PC-3 (cell line): Measurements from ENCODE around the gene PAPSS2. TPM values are rescaled to one million over a fixed set of nuclear protein-coding genes. Genes with fewer than 3 reads are reported as not detected.
A peak's percentile ranks its signal among the peaks of the same experiment; 100 is the strongest.

Experiments used
- ATAC-seq: fragments of 200-7000 bp; cut with Tn5 transposase; 2 replicates; pipeline ENCODE4 v1.9.1; 2020; ENCODE audit warnings: mild to moderate bottlenecking, moderate library complexity
- BruUV-seq: library from RNA; stranded (reverse); fragments of 400-500 nt; replicated peaks from 2 replicates; lab custom pipeline; 2021; lab: Mats Ljungman, UMichigan
- CTCF ChIA-PET: fragments of 300-600 bp; sonication (Branson Sonifier 250); formaldehyde crosslinking; loops from one replicate; lab custom pipeline; 2022; ENCODE audit warnings: antibody characterized with exemption; lab: Charles Lee
- POLR2A ChIA-PET: fragments of 300-600 bp; sonication (Branson Sonifier 250); formaldehyde crosslinking; loops from one replicate; lab custom pipeline; 2022; ENCODE audit warnings: antibody characterized with exemption; ENCODE audit not compliant: unreplicated experiment; lab: Charles Lee
- DNase-seq: peaks from one replicate; pipeline ENCODE4 v3.0.0-alpha.2; 2015
- H2AFZ ChIP-seq: fragments of 300-600 bp; sonication (generic); 2 replicates; pipeline ENCODE4 v1.6.0; 2016; ENCODE audit warnings: antibody characterized with exemption, low read length
- H3F3A ChIP-seq: fragments of 300-600 bp; sonication (generic); one replicate; pipeline ENCODE4 v1.6.0; 2017; ENCODE audit warnings: antibody characterized with exemption, low read length, control low read depth, mild to moderate bottlenecking; ENCODE audit not compliant: unreplicated experiment
- H3K27ac ChIP-seq: fragments of 300-600 bp; sonication (generic); 2 replicates; pipeline ENCODE4 v1.5.1; 2016; ENCODE audit warnings: mild to moderate bottlenecking, low read length
- H3K27me3 ChIP-seq: fragments of 300-600 bp; sonication (generic); 2 replicates; pipeline ENCODE4 v1.6.1; 2016; ENCODE audit warnings: low read length, mixed read lengths
- H3K36me3 ChIP-seq: fragments of 300-600 bp; sonication (generic); 2 replicates; pipeline ENCODE4 v1.6.1; 2016; ENCODE audit warnings: low read depth, mixed run types, low read length, mixed read lengths
- H3K4me1 ChIP-seq: fragments of 300-600 bp; sonication (generic); 2 replicates; pipeline ENCODE4 v1.5.1; 2016; ENCODE audit warnings: low read length; ENCODE audit not compliant: insufficient read depth
- H3K4me2 ChIP-seq: fragments of 300-600 bp; sonication (generic); 2 replicates; pipeline ENCODE4 v1.6.0; 2016; ENCODE audit warnings: low read length
- H3K4me3 ChIP-seq: fragments of 300-600 bp; sonication (generic); 2 replicates; pipeline ENCODE4 v1.5.1; 2016; ENCODE audit warnings: mild to moderate bottlenecking, low read length, mixed read lengths
- H3K79me2 ChIP-seq: fragments of 300-600 bp; sonication (generic); 2 replicates; pipeline ENCODE4 v1.6.1; 2017; ENCODE audit warnings: low read length, mixed read lengths
- H3K9ac ChIP-seq: fragments of 300-600 bp; sonication (generic); 2 replicates; pipeline ENCODE4 v1.6.0; 2016; ENCODE audit warnings: mild to moderate bottlenecking, low read length
- H3K9me2 ChIP-seq: fragments of 300-600 bp; sonication (generic); replicated peaks from 2 replicates; pipeline ENCODE4 v1.6.1; 2016; ENCODE audit warnings: mixed run types, low read length, mixed read lengths
- H3K9me3 ChIP-seq: fragments of 300-600 bp; sonication (generic); 2 replicates; pipeline ENCODE4 v1.6.1; 2016; ENCODE audit warnings: low read length, mixed read lengths
- H4K20me1 ChIP-seq: fragments of 300-600 bp; sonication (generic); 2 replicates; pipeline ENCODE4 v1.6.1; 2016; ENCODE audit warnings: low read length, mixed read lengths
- EZH2 ChIP-seq: fragments of 300-600 bp; sonication (generic); IDR thresholded peaks from one replicate; pipeline ENCODE4 v1.6.1; 2017; ENCODE audit warnings: antibody characterized with exemption, mild to moderate bottlenecking, low read length; ENCODE audit not compliant: unreplicated experiment
- EZH2phosphoT487 ChIP-seq: fragments of 300-600 bp; sonication (generic); IDR thresholded peaks from 2 replicates; pipeline ENCODE4 v1.6.1; 2018; ENCODE audit warnings: mild to moderate bottlenecking, antibody characterized with exemption, low read length, borderline replicate concordance
- intact Hi-C: fragments of 100-400 bp; cut with micrococcal nuclease; formaldehyde crosslinking; loops from 2 replicates; pipeline ENCODE4 v1.9.0; 2023
- total RNA-seq: library from RNA; depleted of rRNA; stranded (reverse); fragments of >200 nt; gene quantifications from 2 replicates; pipeline ENCODE4 v1.2.3, GENCODE V29; 2014
- TF ChIP-seq, protein P1 (sequence below): fragments of 300-600 bp; sonication (generic); conservative IDR thresholded peaks from 2 replicates; pipeline ENCODE4 v1.5.1; 2017; ENCODE audit warnings: antibody characterized with exemption, low read depth, mild to moderate bottlenecking, low read length

PAPSS2 gene
- total RNA-seq, 1 experiment from 2014 or later = 16.4 TPM

DNA sequence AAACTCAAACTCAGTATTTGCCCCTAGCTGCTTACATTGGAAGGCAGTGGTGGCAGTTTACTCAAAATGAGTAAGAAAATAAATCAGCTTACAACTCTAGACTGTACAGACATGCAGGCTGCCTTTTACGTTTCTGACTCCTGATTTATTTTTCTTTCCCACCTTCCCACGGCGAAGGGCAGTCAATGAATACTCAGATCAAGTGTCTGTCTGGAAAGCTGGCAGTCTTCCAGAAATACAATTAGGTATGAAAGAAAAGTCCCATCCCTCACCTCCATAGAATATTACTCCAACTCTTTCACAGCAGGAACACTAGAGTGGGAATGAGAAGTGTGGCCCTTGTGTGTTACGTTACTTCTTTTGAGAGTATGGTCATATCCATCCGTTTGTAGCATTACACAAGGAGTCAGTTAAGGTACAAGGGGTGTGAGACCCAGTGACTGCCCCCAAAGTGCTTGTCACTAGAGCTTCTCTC, 1.3 kb upstream of the PAPSS2 start:
- intact Hi-C loops = loop anchor here (2.0 kb wide), 1 partner anchor 36 kb away; no protein-coding TSS in a partner anchor
- Histone ChIP-seq H3F3A (no peaks in the 10 kb centered on the region), H3K4me3 (no peak overlapping the region), H3K27ac (no peak overlapping the region), H3K27me3 (no peaks in the 10 kb centered on the region), H3K9me2 (no peaks in the 10 kb centered on the region), H3K79me2 (peaks cover 21% of the 10 kb centered on the region), H3K9ac (no peak overlapping the region), H3K36me3 (no peaks in the 10 kb centered on the region; the same call in 1 of the 2 replicates), H4K20me1 (no peaks in the 10 kb centered on the region), H3K4me2 (no peak overlapping the region), H3K4me1 (peaks cover 28% of the 10 kb centered on the region), H3K9me3 (no peaks in the 10 kb centered on the region), H2AFZ (no peak overlapping the region)
- ATAC-seq (peak; percentile 32; the same call in 1 of the 2 replicates), DNase-seq (peak; percentile 17)
- CTCF ChIA-PET = no interaction called here
- POLR2A ChIA-PET = no interaction called here
- no peak for TF ChIP-seq EZH2phosphoT487
- TF ChIP-seq, protein P1, sequence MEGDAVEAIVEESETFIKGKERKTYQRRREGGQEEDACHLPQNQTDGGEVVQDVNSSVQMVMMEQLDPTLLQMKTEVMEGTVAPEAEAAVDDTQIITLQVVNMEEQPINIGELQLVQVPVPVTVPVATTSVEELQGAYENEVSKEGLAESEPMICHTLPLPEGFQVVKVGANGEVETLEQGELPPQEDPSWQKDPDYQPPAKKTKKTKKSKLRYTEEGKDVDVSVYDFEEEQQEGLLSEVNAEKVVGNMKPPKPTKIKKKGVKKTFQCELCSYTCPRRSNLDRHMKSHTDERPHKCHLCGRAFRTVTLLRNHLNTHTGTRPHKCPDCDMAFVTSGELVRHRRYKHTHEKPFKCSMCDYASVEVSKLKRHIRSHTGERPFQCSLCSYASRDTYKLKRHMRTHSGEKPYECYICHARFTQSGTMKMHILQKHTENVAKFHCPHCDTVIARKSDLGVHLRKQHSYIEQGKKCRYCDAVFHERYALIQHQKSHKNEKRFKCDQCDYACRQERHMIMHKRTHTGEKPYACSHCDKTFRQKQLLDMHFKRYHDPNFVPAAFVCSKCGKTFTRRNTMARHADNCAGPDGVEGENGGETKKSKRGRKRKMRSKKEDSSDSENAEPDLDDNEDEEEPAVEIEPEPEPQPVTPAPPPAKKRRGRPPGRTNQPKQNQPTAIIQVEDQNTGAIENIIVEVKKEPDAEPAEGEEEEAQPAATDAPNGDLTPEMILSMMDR = no peak
- no peak for TF ChIP-seq EZH2
- no TSS peak for BruUV-seq

DNA sequence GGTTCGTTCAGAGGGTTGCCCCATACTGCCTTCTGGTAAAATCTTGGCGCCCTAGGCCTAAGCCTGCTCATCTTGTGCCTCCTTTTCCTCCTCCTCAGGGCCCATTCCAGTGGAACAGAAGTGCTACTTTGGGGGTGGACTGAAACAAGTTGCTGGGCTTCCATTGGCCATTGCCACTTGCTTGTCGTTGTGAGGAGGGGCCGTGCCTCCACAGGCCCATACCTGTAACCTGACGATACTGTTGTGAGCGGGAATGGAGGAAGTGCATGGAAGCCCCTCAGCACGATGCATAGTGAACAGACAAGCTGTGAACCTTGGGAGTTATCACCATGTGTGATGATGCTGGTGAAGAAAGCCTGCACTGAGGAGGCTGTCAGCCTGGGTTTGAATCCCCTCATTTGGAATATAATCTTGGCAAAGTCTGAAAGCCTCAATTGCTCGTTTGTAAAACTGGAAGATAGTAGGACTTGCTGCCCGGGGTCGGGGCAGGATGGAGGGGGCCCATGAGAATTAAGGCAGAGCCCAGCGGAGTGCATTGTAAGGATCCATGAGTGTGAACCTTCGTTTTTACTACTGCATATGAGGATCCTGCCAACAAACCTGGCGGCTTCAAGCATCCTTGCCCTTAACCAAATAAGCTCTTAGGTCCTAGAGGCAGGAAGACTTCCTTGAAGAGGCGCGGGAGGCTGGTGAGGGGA, 671 bp upstream of the PAPSS2 start:
- no peak overlapping the region for H3K9ac ChIP-seq
- CTCF ChIA-PET = no interaction called here
- intact Hi-C loops = loop anchor here (2.0 kb wide), 1 partner anchor 36 kb away; no protein-coding TSS in a partner anchor
- H4K20me1 ChIP-seq = no peaks in the 10 kb centered on the region
- H3K27me3 ChIP-seq = no peaks in the 10 kb centered on the region
- no peaks in the 10 kb centered on the region for H3K9me3 ChIP-seq
- no peak overlapping the region; the same call in 1 of the 2 replicates for H2AFZ ChIP-seq
- H3K79me2 ChIP-seq = peaks cover 27% of the 10 kb centered on the region
- DNase-seq = no peak
- H3K9me2 ChIP-seq = no peaks in the 10 kb centered on the region
- TF ChIP-seq EZH2 (no peak), EZH2phosphoT487 (no peak)
- TF ChIP-seq, protein P1 = no peak
- H3K36me3 ChIP-seq = no peaks in the 10 kb centered on the region; the same call in 1 of the 2 replicates
- H3F3A ChIP-seq = no peaks in the 10 kb centered on the region
- peak overlapping the region; percentile 97 for H3K4me2 ChIP-seq
- peak overlapping the region; percentile 93; the same call in 1 of the 2 replicates for H3K4me3 ChIP-seq
- no peak for ATAC-seq
- H3K27ac ChIP-seq = no peak overlapping the region
- POLR2A ChIA-PET = no interaction called here
- no TSS peak for BruUV-seq
- peaks cover 29% of the 10 kb centered on the region for H3K4me1 ChIP-seq
